Bronchial epithelial cell (primary cell): ENCODE measurements around the gene REXO5. TPM values are rescaled to one million over a fixed set of nuclear protein-coding genes. Genes with fewer than 3 reads are reported as not detected.

Source experiments
- DNase-seq: peaks from one replicate; pipeline ENCODE4 v3.0.0-alpha.2; 2010; ENCODE audit warnings: low read depth
- FAIRE-seq: peaks from 2 replicates; lab custom pipeline; 2011; peaks lifted over from hg19 to GRCh38; lab: Jason Lieb, UNC
- H3K27me3 ChIP-seq: 2 replicates; pipeline ENCODE4 v1.5.1; 2011; ENCODE audit warnings: low read length; ENCODE audit not compliant: control insufficient read depth, insufficient read depth
- H3K36me3 ChIP-seq: 2 replicates; pipeline ENCODE4 v1.5.1; 2011; ENCODE audit warnings: low read length; ENCODE audit not compliant: control insufficient read depth, insufficient read depth
- H3K4me3 ChIP-seq: 2 replicates; pipeline ENCODE4 v1.5.1; 2011; ENCODE audit warnings: mild to moderate bottlenecking, low read depth, low read length, control low read depth
- total RNA-seq: library from RNA; depleted of rRNA; stranded (reverse); fragments of >200 nt; gene quantifications from 2 replicates; pipeline ENCODE4 v1.2.1, GENCODE V29; 2014
- TF ChIP-seq, protein P1 (sequence below): IDR thresholded peaks from 2 replicates; pipeline ENCODE4 v1.5.1; 2011; ENCODE audit warnings: mild to moderate bottlenecking, moderate library complexity, low read length, control low read depth, inconsistent platforms; ENCODE audit not compliant: insufficient read depth, severe bottlenecking

The REXO5 gene
- total RNA-seq, 1 donor from 2014 or later: 1.1 TPM

DNA sequence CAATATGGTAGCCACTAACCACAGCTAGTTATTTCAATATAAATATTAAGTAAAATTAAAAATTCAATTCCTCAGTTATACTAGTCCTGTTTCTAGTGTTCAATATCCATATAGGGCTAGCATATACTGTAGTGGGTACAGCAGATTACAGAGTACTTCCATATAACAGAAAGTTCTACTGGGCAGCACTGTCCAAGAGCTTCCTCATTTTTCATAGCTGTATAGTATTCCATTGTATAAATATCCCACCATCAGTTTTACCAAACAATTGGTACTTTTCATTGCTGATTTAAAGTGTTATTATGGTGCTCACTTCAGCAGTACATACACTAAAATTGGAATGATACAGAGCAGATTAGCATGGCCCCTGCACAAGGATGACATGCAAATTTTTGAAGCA is 22.1 kb upstream of the REXO5 start:
- Histone ChIP-seq H3K4me3 (no peak overlapping the region), H3K27me3 (no peaks in the 10 kb centered on the region), H3K36me3 (no peaks in the 10 kb centered on the region)
- TF ChIP-seq, protein P1, sequence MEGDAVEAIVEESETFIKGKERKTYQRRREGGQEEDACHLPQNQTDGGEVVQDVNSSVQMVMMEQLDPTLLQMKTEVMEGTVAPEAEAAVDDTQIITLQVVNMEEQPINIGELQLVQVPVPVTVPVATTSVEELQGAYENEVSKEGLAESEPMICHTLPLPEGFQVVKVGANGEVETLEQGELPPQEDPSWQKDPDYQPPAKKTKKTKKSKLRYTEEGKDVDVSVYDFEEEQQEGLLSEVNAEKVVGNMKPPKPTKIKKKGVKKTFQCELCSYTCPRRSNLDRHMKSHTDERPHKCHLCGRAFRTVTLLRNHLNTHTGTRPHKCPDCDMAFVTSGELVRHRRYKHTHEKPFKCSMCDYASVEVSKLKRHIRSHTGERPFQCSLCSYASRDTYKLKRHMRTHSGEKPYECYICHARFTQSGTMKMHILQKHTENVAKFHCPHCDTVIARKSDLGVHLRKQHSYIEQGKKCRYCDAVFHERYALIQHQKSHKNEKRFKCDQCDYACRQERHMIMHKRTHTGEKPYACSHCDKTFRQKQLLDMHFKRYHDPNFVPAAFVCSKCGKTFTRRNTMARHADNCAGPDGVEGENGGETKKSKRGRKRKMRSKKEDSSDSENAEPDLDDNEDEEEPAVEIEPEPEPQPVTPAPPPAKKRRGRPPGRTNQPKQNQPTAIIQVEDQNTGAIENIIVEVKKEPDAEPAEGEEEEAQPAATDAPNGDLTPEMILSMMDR: no peak
- FAIRE-seq: no peak
- DNase-seq: no peak

DNA sequence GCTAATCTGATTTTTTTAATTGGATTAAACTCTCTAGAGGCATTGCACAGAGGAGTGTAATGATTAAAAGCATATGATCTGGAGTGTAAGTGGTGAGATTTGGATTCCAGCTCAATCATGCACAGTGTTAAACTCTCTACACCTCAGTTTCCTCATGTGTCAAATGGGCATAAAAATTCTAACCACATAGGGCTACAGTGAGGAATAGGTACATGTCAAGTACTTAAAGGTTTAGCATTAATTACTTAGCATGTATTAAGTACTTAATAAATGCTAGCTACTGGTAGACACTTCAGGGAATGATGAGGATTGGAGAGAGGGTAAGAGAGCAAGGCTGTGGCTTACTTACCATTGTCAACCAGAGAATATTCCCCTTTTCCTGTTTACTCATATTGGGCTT is 17.2 kb upstream of the REXO5 start:
- TF ChIP-seq, protein P1: no peak
- Histone ChIP-seq H3K27me3 (no peaks in the 10 kb centered on the region), H3K36me3 (no peaks in the 10 kb centered on the region), H3K4me3 (no peak overlapping the region)
- FAIRE-seq (no peak), DNase-seq (no peak)

DNA sequence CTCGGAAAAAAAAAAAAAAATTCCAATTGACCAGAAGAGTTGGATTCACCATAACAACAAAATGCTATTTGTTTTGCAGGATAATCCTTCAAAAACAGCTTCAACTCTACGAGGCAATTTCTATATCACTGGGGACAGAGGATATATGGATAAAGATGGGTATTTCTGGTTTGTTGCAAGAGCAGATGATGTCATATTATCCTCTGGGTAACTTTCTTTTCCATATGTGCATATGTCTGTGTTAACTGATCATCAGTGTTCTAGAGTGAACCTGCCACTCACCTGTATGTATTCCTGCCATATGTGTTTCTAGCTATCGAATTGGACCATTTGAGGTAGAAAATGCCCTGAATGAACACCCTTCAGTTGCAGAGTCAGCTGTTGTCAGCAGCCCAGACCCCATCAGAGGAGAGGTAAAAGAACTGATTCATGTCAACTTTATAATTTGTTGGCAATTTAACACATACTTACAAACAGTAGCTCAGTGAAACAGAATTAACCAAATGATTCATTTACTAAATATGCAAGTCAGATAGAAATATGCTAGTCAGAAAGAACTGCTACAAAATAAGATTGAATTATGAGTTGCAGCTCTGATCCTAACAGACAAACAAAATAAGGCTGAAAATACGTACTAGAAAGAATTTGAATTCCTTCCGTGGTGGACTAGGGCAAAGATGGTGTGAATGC is 14.3 kb upstream of the REXO5 start:
- TF ChIP-seq, protein P1: no peak
- Histone ChIP-seq H3K27me3 (no peaks in the 10 kb centered on the region), H3K4me3 (no peak overlapping the region), H3K36me3 (peaks cover 2% of the 10 kb centered on the region)
- peak; percentile 10 for DNase-seq
- FAIRE-seq: no peak

DNA sequence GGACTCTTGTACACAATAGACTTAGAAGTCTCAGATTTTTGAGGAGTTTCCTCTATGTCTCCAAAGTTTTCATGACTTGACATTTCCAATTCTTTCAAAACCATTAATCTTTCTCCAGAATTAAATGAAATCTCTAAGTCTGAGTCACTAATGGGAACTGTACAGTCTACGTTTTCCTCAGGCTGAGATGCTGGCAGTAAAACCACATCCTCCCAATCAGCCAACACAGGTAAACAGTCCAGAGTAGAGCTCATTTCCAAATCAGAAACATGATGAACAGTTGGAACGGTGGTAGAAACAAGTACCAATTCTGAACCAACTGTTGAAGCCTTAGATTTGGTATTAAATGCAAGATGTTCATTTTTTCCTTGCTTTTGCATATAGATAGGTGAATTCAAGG is 8.0 kb upstream of the REXO5 start:
- H3K27me3 ChIP-seq: no peaks in the 10 kb centered on the region
- no peak for FAIRE-seq
- H3K4me3 ChIP-seq: no peak overlapping the region
- peaks cover 3% of the 10 kb centered on the region for H3K36me3 ChIP-seq
- TF ChIP-seq, protein P1: no peak
- peak; percentile 19 for DNase-seq

DNA sequence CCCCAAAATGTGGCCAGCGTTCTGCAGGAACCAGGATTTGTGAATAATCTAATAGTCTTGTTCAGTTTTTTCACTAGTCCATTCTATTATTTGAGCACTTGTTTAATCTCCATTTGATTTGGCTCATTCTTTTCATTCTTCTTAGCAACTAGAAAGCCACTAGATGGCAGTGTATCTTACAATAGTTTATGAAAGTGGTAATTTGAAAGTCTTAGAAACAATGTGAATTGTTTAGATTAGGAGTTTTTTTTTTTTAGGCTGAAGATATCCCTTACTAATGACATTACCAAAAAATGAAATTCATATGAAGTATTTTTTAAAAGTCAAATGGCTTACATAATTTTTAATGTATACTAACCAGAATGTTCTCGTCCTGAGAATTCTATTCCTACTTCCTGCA is 6.7 kb upstream of the REXO5 start:
- H3K27me3 ChIP-seq: no peaks in the 10 kb centered on the region
- peak; percentile 23 for DNase-seq
- FAIRE-seq: no peak

More for the DNA sequence above, 6.7 kb upstream of the REXO5 start:
- no peak overlapping the region for H3K4me3 ChIP-seq
- TF ChIP-seq, protein P1: peak; percentile 8
- H3K36me3 ChIP-seq: peaks cover 3% of the 10 kb centered on the region
